ENCODE data around the gene DMTF1. TPM values are rescaled to one million over a fixed set of nuclear protein-coding genes. Genes with fewer than 3 reads are reported as not detected.

DMTF1 gene
- total and polyA plus RNA-seq, 2 of the 4 experiments (the other 2 are of a cell fraction): 59.0 to 69.0 TPM

DNA sequence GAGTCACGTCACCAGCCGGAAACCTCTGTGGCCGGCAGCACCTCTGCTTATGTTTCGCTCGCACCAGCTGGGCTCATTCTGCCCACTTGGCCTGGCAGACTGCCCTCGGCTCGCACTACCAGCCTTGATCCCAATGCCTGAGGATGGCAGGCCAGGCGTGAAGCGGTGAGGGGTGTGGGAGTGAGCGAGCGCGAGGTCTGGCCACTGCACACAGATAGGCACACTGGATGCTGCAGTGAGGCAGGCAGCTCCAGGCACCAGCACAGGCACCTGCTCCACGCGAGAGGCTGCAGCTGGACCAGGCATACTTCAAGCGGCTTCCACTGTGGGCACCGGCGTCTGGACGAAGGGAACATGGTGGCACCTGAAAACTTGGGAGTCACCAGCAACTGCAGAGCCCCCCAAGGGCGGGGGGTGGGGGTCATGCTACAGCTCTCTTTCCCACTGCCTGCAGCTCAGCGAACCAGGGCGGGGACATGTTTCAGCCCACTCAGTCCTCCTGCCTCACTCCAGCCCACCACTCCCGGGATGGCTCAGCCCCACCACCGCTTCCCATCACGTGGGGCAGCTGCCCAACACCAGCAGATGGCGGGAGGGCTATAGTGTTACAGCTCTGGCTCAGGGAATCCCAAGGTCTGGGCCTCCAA lies 5.4 kb upstream of the DMTF1 start:
- no peak overlapping the region for H3K9ac ChIP-seq (ENCODE audit: low read depth, low read length)
- no peak overlapping the region for H3K4me2 ChIP-seq (ENCODE audit: low read depth, low read length)
- H3K9me3 ChIP-seq (ENCODE audit: control insufficient read depth, insufficient read depth, low read length): no peaks in the 10 kb centered on the region
- H2BK5ac ChIP-seq (ENCODE audit: low read depth, low read length, poor library complexity, severe bottlenecking): no peak overlapping the region
- H3K27me3 ChIP-seq (ENCODE audit: control insufficient read depth, insufficient read depth, low read length): no peaks in the 10 kb centered on the region; the same call in 1 of the 2 replicates
- H3K4me1 ChIP-seq (ENCODE audit: control insufficient read depth, insufficient read depth, low read length): no peaks in the 10 kb centered on the region
- H4K5ac ChIP-seq (ENCODE audit: low read depth, low read length): no peak overlapping the region
- H3K4me3 ChIP-seq (ENCODE audit: insufficient read depth, low read depth, low read length): no peak overlapping the region
- in situ Hi-C loops (cut with MboI; ENCODE audit: low sequenced_read_pairs) (loop anchor here (5.0 kb wide), 1 partner anchor 215 kb away; no protein-coding TSS in a partner anchor), dilution Hi-C loops (cut with HindIII; ENCODE audit: low sequenced_read_pairs, unreplicated experiment) (loop anchor here (25.0 kb wide), 1 partner anchor 210 kb away; no protein-coding TSS in a partner anchor), intact Hi-C loops (cut with micrococcal nuclease) (no loop called here)
- no peaks in the 10 kb centered on the region for H4K20me1 ChIP-seq (ENCODE audit: insufficient read depth, low read length)
- no peak overlapping the region for H2BK120ac ChIP-seq (ENCODE audit: low read depth, low read length)
- 0 out of 4 replicates have a peak, but pooled peaks cover 0 to 5% of the 10 kb centered on the region in 2 experiments for H3K79me1 ChIP-seq (ENCODE audit: low read depth in 1 of 2, low read length in 2 of 2)
- H4K8ac ChIP-seq (ENCODE audit: low read depth in 2 of 2, low read length in 2 of 2): no peak overlapping the region
- H3K18ac ChIP-seq (ENCODE audit: low read depth, low read length): no peak overlapping the region
- TF ChIP-seq ELK1 (IDR thresholded peaks at IDR 0.05; ENCODE audit: borderline replicate concordance, low read depth, low read length): no peak
- no peak for TF ChIP-seq MXI1 (IDR thresholded peaks at IDR 0.05; ENCODE audit: borderline replicate concordance, low read depth, low read length)
- no peak for TF ChIP-seq RFX5 (IDR thresholded peaks at IDR 0.05; ENCODE audit: low read depth, low read length)
- TF ChIP-seq, protein P1, sequence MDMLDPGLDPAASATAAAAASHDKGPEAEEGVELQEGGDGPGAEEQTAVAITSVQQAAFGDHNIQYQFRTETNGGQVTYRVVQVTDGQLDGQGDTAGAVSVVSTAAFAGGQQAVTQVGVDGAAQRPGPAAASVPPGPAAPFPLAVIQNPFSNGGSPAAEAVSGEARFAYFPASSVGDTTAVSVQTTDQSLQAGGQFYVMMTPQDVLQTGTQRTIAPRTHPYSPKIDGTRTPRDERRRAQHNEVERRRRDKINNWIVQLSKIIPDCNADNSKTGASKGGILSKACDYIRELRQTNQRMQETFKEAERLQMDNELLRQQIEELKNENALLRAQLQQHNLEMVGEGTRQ (IDR thresholded peaks at IDR 0.05; ENCODE audit: low read depth, low read length): no peak
- no peak for TF ChIP-seq POLR2A (IDR thresholded peaks at IDR 0.05; ENCODE audit: low read depth, low read length)
- H3K9me1 ChIP-seq (ENCODE audit: insufficient read depth, low read length): no peaks in the 10 kb centered on the region
- WGBS, 2 experiments (ENCODE audit: extremely low coverage in 2 of 2, insufficient read length in 1 of 2): 88% methylated on average over 14 of the region's 25 CpGs; no CpG with 5 or more reads in 1 of the 2 experiments
- no peak overlapping the region for H3K23ac ChIP-seq (ENCODE audit: low read depth, low read length)
- ATAC-seq (ENCODE audit: low read depth): no peak
- DNase-seq: no peak
- no peak overlapping the region for H3K56ac ChIP-seq (ENCODE audit: extremely low read depth, insufficient read depth, low read length)
- H2BK15ac ChIP-seq (ENCODE audit: low read depth, low read length): no peak overlapping the region
- H2AK9ac ChIP-seq (replicated peaks; ENCODE audit: low read depth, low read length, poor library complexity): no peak overlapping the region
- H3K4ac ChIP-seq (ENCODE audit: low read depth, low read length): no peak overlapping the region
- no peak overlapping the region for H4K91ac ChIP-seq (ENCODE audit: insufficient read depth, low read depth, low read length)
- no TSS peak for BruUV-seq (replicated peaks)
- no peak overlapping the region for H3K14ac ChIP-seq (replicated peaks; ENCODE audit: low read depth, low read length)
- H3K36me3 ChIP-seq (ENCODE audit: control insufficient read depth, insufficient read depth, low read length): no peaks in the 10 kb centered on the region
- H2BK20ac ChIP-seq (ENCODE audit: low read depth, low read length): no peak overlapping the region
- ChIA-PET POLR2A (ENCODE audit: unreplicated experiment) (no interaction called here), CTCF (interaction anchor here (0.6 kb wide), 1 partner anchor 613 kb away, joined by 6 read pairs; no protein-coding TSS in a partner anchor)
- H3K27ac ChIP-seq (ENCODE audit: insufficient read depth, low read length): no peak overlapping the region
- H2AK5ac ChIP-seq (ENCODE audit: low read depth, low read length): no peak overlapping the region
- peak overlapping the region; percentile 36 for H2AFZ ChIP-seq (replicated peaks; ENCODE audit: low read length, poor library complexity)

All from IMR-90 (cell line).